Panc1 (cell line): ENCODE data around the gene OR2C3.
"Not testable (repeated sequence)": the region's sequence is repeated elsewhere in the genome, so short reads cannot be mapped to it uniquely, and the experiment has no call there.

Source experiments
- POLR2AphosphoS5 ChIP-seq: IDR thresholded peaks from 2 replicates; pipeline ENCODE4 v1.6.1; 2012; ENCODE audit warnings: mild to moderate bottlenecking, low read depth, low read length, moderate library complexity
- TF ChIP-seq, protein P1 (sequence below): fragments of 450-650 bp; IDR thresholded peaks from 2 replicates; pipeline ENCODE4 v1.5.1; 2017; ENCODE audit warnings: mild to moderate bottlenecking

DNA sequence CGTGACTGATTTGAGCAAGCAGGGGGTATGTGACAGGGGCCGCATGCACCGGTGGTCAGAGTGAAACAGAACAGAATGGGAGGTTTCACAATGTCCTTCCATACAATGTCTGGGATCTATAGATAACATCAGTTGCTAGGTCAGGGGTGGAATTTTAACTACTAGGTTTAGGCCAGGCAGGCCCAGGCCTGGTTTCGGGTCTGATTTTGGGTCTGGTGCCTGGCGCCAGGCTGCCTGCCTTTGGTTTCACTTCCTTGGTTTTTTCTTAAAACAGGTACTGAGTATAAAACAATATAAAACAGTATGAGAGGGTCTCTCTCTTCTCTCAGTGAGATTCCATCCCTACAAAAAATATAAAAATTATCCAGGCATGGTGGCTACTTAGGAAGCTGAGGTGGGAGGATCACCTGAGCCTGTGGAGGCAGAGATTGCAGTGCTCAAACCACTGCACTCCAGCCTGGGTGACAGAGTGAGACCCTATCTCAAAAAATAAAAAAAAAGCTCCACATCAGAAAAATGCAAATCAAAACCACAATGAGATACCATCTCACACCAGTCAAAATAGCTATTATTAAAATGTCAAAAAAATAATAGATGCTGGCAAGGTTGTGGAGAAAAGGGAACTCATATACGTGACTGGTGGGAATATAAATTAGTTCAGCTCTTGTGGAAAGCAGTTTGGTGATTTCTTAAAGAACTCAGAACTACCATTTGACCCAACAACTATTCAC lies 59.7 kb downstream of the OR2C3 start:
- TF ChIP-seq, protein P1, sequence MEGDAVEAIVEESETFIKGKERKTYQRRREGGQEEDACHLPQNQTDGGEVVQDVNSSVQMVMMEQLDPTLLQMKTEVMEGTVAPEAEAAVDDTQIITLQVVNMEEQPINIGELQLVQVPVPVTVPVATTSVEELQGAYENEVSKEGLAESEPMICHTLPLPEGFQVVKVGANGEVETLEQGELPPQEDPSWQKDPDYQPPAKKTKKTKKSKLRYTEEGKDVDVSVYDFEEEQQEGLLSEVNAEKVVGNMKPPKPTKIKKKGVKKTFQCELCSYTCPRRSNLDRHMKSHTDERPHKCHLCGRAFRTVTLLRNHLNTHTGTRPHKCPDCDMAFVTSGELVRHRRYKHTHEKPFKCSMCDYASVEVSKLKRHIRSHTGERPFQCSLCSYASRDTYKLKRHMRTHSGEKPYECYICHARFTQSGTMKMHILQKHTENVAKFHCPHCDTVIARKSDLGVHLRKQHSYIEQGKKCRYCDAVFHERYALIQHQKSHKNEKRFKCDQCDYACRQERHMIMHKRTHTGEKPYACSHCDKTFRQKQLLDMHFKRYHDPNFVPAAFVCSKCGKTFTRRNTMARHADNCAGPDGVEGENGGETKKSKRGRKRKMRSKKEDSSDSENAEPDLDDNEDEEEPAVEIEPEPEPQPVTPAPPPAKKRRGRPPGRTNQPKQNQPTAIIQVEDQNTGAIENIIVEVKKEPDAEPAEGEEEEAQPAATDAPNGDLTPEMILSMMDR = not testable (repeated sequence)
- not testable (repeated sequence) for TF ChIP-seq POLR2AphosphoS5
